ENCODE data around the gene SKIC8. TPM values are rescaled to one million over a fixed set of nuclear protein-coding genes. Genes with fewer than 3 reads are reported as not detected.

The SKIC8 gene
- total RNA-seq, 2 donors from 2014 or later: 46.3 to 55.4 TPM

DNA sequence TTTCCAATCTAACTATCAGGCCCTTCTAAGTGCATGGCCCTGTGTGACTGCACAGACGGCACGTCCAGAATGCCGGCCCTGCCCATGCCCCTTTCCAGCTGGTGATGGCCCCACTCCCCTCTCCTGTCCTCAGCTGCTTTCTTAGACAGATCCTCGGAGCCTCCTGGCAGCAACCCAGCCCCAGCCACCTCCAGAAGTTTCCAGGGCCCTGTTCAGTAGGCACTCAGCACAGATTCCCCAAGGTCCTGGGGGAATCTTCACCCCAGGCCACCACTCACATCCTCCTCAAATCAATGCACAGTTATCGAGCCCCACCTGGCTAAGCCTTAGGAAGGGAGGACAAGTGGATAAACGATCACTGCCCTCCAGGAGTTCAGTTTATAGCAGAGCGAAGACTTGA, 39.4 kb upstream of the SKIC8 start:
- WGBS, 2 experiments (ENCODE audit: insufficient coverage in 1 of 2, insufficient read length in 1 of 2): 87 to 96% methylated on average over 4 to 7 of the region's 7 CpGs
- Mint-ChIP-seq H3K36me3 (ENCODE audit: low read depth) (no peaks in the 10 kb centered on the region), H3K4me3 (no peak overlapping the region), H3K27me3 (ENCODE audit: insufficient read depth) (peaks cover 55% of the 10 kb centered on the region), H3K27ac (no peak overlapping the region), H3K9me3 (no peaks in the 10 kb centered on the region), H3K4me1 (peaks cover 3% of the 10 kb centered on the region)
- Histone ChIP-seq H3K9ac (ENCODE audit: extremely low read depth, low read length, poor library complexity, severe bottlenecking) (no peak overlapping the region), H3K27me3 (ENCODE audit: control insufficient read depth, insufficient read depth, low read length, poor library complexity, severe bottlenecking) (peaks cover 54% of the 10 kb centered on the region), H3K4me3 (ENCODE audit: low read length) (no peak overlapping the region), H3K9me3 (ENCODE audit: control insufficient read depth, low read length) (no peaks in the 10 kb centered on the region), H3K4me1 (ENCODE audit: control insufficient read depth, insufficient read depth, low read length) (no peaks in the 10 kb centered on the region), H3K27ac (ENCODE audit: low read depth, low read length) (no peak overlapping the region), H3K36me3 (ENCODE audit: control insufficient read depth, insufficient read depth, low read length) (no peaks in the 10 kb centered on the region)
- TF ChIP-seq, protein P1, sequence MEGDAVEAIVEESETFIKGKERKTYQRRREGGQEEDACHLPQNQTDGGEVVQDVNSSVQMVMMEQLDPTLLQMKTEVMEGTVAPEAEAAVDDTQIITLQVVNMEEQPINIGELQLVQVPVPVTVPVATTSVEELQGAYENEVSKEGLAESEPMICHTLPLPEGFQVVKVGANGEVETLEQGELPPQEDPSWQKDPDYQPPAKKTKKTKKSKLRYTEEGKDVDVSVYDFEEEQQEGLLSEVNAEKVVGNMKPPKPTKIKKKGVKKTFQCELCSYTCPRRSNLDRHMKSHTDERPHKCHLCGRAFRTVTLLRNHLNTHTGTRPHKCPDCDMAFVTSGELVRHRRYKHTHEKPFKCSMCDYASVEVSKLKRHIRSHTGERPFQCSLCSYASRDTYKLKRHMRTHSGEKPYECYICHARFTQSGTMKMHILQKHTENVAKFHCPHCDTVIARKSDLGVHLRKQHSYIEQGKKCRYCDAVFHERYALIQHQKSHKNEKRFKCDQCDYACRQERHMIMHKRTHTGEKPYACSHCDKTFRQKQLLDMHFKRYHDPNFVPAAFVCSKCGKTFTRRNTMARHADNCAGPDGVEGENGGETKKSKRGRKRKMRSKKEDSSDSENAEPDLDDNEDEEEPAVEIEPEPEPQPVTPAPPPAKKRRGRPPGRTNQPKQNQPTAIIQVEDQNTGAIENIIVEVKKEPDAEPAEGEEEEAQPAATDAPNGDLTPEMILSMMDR (conservative IDR thresholded peaks at IDR 0.05): no peak
- no peak for DNase-seq

DNA sequence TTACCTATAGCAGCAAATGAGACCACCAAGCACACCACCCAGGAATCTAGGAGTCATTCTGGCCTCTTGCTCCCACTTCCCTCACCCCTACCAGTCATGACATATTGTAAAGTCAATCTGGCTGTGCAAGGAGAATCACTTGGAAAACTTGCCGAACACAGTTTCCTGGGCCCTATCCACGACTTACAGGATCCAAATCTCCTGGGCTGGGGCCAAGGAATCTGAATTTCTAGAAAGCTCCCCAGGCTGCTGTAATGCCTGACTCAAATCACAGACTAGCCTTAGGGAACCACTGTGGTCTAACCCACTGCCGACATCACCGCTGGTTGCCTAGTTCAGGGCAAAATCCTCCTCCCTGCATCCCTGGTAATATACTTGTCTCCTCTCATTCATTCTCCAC, 36.6 kb upstream of the SKIC8 start:
- no peak overlapping the region for H3K27ac ChIP-seq (ENCODE audit: low read depth, low read length)
- 93 to 100% methylated on average over 1 to 4 of the region's 4 CpGs for WGBS, 2 experiments (ENCODE audit: insufficient coverage in 1 of 2, insufficient read length in 1 of 2)
- no peak overlapping the region for H3K9ac ChIP-seq (ENCODE audit: extremely low read depth, low read length, poor library complexity, severe bottlenecking)
- no peak overlapping the region for H3K4me3 ChIP-seq (ENCODE audit: low read length)
- H3K9me3 Mint-ChIP-seq: no peaks in the 10 kb centered on the region
- H3K4me1 Mint-ChIP-seq: peaks cover 10% of the 10 kb centered on the region
- H3K36me3 ChIP-seq (ENCODE audit: control insufficient read depth, insufficient read depth, low read length): no peaks in the 10 kb centered on the region
- H3K4me3 Mint-ChIP-seq: no peak overlapping the region
- H3K36me3 Mint-ChIP-seq (ENCODE audit: low read depth): no peaks in the 10 kb centered on the region
- no peak for DNase-seq
- H3K27me3 ChIP-seq (ENCODE audit: control insufficient read depth, insufficient read depth, low read length, poor library complexity, severe bottlenecking): peaks cover 36% of the 10 kb centered on the region
- H3K4me1 ChIP-seq (ENCODE audit: control insufficient read depth, insufficient read depth, low read length): peaks cover 5% of the 10 kb centered on the region
- no peaks in the 10 kb centered on the region for H3K9me3 ChIP-seq (ENCODE audit: control insufficient read depth, low read length)
- peaks cover 35% of the 10 kb centered on the region for H3K27me3 Mint-ChIP-seq (ENCODE audit: insufficient read depth)
- TF ChIP-seq, protein P1 (conservative IDR thresholded peaks at IDR 0.05): no peak
- no peak overlapping the region for H3K27ac Mint-ChIP-seq

DNA sequence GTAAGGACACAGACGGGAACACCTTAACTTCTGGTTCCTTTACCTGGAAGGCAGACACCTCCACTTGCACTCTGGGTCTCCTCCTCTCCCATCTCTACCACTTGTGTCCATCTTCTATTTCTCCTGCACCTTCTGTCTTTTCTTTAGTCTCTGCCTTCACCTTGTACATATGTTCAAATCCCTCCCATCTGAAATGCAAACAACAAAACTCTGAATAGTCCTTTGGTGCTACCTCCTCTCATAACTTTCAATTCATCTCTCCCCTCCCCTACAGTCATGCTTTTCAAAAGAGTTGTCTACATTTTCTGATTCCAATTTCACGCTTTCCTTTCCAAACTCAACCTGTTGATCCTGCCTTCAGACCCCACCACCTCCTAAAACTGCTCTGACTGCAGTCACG, 35.4 kb upstream of the SKIC8 start:
- Mint-ChIP-seq H3K4me3 (no peak overlapping the region), H3K4me1 (peaks cover 10% of the 10 kb centered on the region), H3K27ac (no peak overlapping the region), H3K9me3 (no peaks in the 10 kb centered on the region), H3K36me3 (ENCODE audit: low read depth) (no peaks in the 10 kb centered on the region), H3K27me3 (ENCODE audit: insufficient read depth) (peaks cover 24% of the 10 kb centered on the region)
- Histone ChIP-seq H3K36me3 (ENCODE audit: control insufficient read depth, insufficient read depth, low read length) (no peaks in the 10 kb centered on the region), H3K27me3 (ENCODE audit: control insufficient read depth, insufficient read depth, low read length, poor library complexity, severe bottlenecking) (peaks cover 25% of the 10 kb centered on the region), H3K4me3 (ENCODE audit: low read length) (no peak overlapping the region), H3K27ac (ENCODE audit: low read depth, low read length) (no peak overlapping the region), H3K9me3 (ENCODE audit: control insufficient read depth, low read length) (no peaks in the 10 kb centered on the region), H3K4me1 (ENCODE audit: control insufficient read depth, insufficient read depth, low read length) (peaks cover 5% of the 10 kb centered on the region), H3K9ac (ENCODE audit: extremely low read depth, low read length, poor library complexity, severe bottlenecking) (no peak overlapping the region)
- 88 to 90% methylated on average over 3 of the region's 3 CpGs for WGBS, 2 experiments (ENCODE audit: insufficient coverage in 1 of 2, insufficient read length in 1 of 2)
- TF ChIP-seq, protein P1 (conservative IDR thresholded peaks at IDR 0.05): no peak
- DNase-seq: no peak
